GM23338 (cell line): Measurements from ENCODE around the gene PPFIA1.

ENCODE experiments used
- CREB1 ChIP-seq: fragments of 250-450 bp; sonication (Bioruptor Pico); IDR thresholded peaks from 2 replicates; pipeline ENCODE4 v1.5.0; 2020; ENCODE audit warnings: low read depth, mild to moderate bottlenecking, moderate library complexity
- CTCF ChIP-seq, 2 experiments: fragments of 200-600 bp in 1 of 2; sonication (generic) in 1 of 2; conservative IDR thresholded peaks; 2 replicates each; pipeline versions ENCODE4 v1.5.1 to v1.6.1; 2016 to 2017; ENCODE audit warnings: antibody characterized with exemption in 2 of 2, low read depth in 2 of 2, mild to moderate bottlenecking in 2 of 2, moderate library complexity in 1 of 2
- ETS1 ChIP-seq: IDR thresholded peaks from 2 replicates; pipeline ENCODE4 v1.6.1; 2016; ENCODE audit warnings: antibody characterized with exemption
- EZH2 ChIP-seq: fragments of 200-600 bp; sonication (generic); IDR thresholded peaks from one replicate; pipeline ENCODE4 v1.8.0; 2017; ENCODE audit warnings: antibody characterized with exemption, mild to moderate bottlenecking, low read depth; ENCODE audit not compliant: unreplicated experiment
- EZH2phosphoT487 ChIP-seq: fragments of 200-600 bp; sonication (generic); IDR thresholded peaks from one replicate; pipeline ENCODE4 v1.8.1; 2018; ENCODE audit warnings: antibody characterized with exemption; ENCODE audit not compliant: unreplicated experiment
- JUNB ChIP-seq: IDR thresholded peaks from one replicate; pipeline ENCODE4 v1.6.1; 2016; ENCODE audit warnings: antibody characterized with exemption; ENCODE audit not compliant: unreplicated experiment
- NANOG ChIP-seq: IDR thresholded peaks from 2 replicates; pipeline ENCODE4 v1.6.1; 2016; ENCODE audit warnings: antibody characterized with exemption, borderline replicate concordance
- POLR2AphosphoS5 ChIP-seq: IDR thresholded peaks from 2 replicates; pipeline ENCODE4 v1.6.1; 2016; ENCODE audit warnings: antibody characterized with exemption, low read depth
- REST ChIP-seq: IDR thresholded peaks from one replicate; pipeline ENCODE4 v1.6.1; 2018; ENCODE audit warnings: antibody characterized with exemption; ENCODE audit not compliant: unreplicated experiment
- STAT1 ChIP-seq: IDR thresholded peaks from one replicate; pipeline ENCODE4 v1.6.1; 2016; ENCODE audit warnings: antibody characterized with exemption; ENCODE audit not compliant: unreplicated experiment
- ZNF114 ChIP-seq: fragments of 250-450 bp; sonication (Bioruptor Pico); IDR thresholded peaks from 2 replicates; pipeline ENCODE4 v1.5.0; 2020; ENCODE audit warnings: mild to moderate bottlenecking, moderate library complexity
- ZNF331 ChIP-seq: fragments of 250-450 bp; sonication (Bioruptor Pico); IDR thresholded peaks from 2 replicates; pipeline ENCODE4 v1.5.0; 2020; ENCODE audit warnings: low read depth, mild to moderate bottlenecking, moderate library complexity

- TF ChIP-seq EZH2 (no peak), CTCF (conservative IDR thresholded peaks at IDR 0.05; ENCODE audit: low read depth in 2 of 2) (no peak), EZH2phosphoT487 (no peak), REST (no peak), POLR2AphosphoS5 (no peak), JUNB (no peak), CREB1 (no peak), ZNF114 (no peak), ETS1 (no peak), NANOG (no peak), ZNF331 (CRISPR knock-in tag) (no peak), STAT1 (no peak)
Observed at GRCh38 chr11:70432065-70432464, 161.6 kb downstream of the PPFIA1 start.
